HG02840 (cell line): ENCODE results near the gene EIF4G3.
"Not testable (repeated sequence)": the region's sequence is repeated elsewhere in the genome, so short reads cannot be mapped to it uniquely, and the experiment has no call there.

Experiments
- ATAC-seq: cut with Tn5 transposase; IDR thresholded peaks from one replicate; pipeline ENCODE4 v1.9.1; 2021; ENCODE audit warnings: mild to moderate bottlenecking, moderate library complexity, moderate number of reproducible peaks; ENCODE audit not compliant: unreplicated experiment, low FRiP score

Gene EIF4G3

GRCh38 chr1:21117159-21117558, 59.5 kb downstream of the EIF4G3 start:
- ATAC-seq, result no peak

DNA sequence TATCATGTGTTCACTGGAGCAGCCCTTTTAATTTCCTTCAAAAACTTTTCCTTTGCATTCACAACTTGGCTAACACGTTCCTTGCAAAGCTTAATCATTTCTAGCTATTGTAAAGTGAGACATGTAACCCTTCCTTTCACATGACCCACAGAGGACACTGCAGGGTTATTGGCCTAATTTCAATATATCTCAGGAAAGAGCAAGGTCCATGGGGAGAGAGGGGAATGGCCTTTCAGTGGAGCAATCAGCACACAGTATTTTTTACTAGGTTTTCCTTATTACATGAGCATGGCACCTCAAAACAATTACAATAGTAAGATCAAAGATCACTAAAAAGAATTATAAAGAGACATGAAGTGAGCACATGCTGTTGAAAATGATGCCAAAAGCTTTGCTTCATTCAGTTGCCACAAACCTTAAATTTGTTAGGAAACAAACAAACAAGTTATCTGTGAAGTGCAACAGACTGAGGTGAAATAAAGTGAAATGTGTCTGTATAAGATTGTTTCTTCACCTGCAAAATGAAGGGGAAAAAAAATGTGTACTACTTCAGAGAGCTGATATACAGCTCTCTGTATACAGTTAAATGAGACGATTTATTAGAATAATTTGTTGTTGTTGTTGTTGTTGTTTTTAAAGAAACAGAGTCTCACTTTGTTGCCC, 61.5 kb downstream of the EIF4G3 start:
- ATAC-seq, result no peak

GRCh38 chr1:21114431-21114830, 62.3 kb downstream of the EIF4G3 start:
- ATAC-seq, result no peak

GRCh38 chr1:21110163-21110562, 66.5 kb downstream of the EIF4G3 start:
- ATAC-seq, result no peak

DNA sequence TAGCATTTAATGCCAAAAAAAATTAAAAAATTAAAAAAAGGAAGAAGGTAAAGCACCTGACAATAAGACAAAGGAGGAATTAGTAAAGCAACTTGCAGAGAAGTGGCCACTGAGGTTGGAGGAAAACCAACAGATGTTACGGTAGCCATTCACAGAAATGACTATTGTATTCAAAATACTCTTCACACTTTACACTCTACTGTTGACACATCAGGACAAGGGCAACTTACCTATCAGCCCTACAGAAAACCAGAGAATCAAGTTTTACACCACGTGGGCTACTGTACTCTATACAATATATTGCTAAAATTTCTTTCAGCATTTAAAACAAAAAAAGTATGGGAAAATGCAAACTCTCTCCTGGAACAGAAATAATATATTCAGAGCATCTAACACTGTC, 70.0 kb downstream of the EIF4G3 start:
- no peak for ATAC-seq

DNA sequence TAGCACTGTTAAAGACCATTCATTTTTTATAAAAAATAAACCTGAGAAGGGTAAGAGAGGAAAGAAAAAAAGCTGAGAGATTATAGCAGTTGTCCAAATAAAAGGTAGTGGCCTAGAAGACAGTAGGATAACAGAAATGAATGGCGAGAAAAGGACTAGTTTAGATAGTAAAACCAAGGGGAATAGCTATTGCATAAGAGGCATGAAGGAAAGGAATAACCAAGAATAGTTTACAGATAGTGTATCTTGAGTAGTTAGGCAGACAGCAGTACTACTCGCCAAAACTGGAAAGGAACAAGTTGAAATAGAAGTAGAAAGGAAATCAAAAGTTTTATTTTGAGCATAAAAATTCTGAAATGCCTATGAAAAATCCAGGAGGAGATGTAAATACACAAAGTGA, 70.5 kb downstream of the EIF4G3 start:
- ATAC-seq, result no peak

DNA sequence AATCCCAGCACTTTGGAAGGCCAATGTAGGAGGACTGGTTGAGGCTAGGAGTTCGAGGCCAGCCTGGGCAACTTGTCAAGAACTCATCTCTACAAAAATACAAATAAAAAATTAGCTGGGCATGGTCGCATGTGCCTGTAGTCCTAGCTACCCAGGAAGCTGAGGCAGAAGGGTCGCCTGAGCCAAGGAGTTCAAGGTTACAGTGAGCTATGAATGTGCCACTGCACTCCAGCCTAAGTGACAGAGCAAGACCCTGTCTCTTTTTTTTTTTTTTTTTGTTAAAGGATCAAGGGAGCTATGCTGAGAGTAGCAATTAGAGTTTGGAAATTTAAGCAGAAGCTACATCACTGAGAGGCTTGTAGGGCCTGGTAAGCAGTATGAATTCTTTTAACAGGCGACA, 70.9 kb downstream of the EIF4G3 start:
- no peak for ATAC-seq

GRCh38 chr1:21104683-21105082, 72.0 kb downstream of the EIF4G3 start:
- ATAC-seq, result no peak

GRCh38 chr1:21100481-21100921, 76.2 kb downstream of the EIF4G3 start:
- no peak for ATAC-seq

DNA sequence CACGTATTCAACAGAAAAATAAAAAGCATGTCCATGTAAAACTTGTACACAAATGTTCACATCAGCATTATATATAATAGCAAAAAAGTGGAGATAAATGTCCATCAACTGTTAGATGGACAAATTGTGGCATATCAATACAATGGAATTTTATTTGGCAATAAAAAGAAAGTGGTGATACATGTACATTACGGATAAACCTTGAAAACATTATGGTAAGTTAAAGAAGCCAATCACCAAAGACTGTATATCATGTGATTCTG, 76.9 kb downstream of the EIF4G3 start:
- no peak for ATAC-seq

DNA sequence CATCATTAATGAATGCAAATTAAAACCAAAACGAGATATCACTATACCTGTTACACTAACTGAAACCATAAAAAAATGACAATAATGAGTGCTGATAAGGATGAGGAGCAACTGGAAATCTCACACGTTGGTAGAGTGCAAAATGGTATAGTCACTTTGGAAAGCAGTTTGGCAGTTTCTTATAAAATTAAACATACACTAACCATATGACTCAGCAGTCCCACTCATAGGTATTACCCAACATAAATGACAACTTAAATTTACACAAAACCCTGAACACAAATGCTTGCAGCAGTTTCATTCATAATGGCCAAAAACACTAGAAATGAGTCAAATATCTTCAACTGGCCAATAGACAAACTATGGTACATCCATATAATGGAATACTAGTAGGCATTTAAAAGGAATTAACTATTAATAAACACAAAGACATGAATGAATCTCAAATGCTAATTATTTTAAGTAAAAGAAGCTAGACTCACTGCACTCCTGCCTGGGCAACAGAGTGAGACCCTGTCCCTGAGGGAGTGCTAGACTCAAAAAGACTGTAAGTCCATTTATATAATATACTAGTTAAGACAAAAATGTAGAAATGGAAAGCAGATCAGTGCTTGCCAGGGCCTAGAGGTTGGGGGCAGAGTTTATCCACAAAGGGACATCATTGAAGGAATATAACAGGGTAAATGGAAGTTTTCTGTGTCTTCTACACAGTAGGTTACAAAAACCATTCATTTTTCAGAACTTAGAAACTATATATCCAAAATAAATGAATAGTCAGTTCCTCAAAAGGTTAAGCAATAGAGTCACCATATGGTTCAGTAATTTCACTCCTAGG, 77.4 kb downstream of the EIF4G3 start:
- ATAC-seq, result no peak

DNA sequence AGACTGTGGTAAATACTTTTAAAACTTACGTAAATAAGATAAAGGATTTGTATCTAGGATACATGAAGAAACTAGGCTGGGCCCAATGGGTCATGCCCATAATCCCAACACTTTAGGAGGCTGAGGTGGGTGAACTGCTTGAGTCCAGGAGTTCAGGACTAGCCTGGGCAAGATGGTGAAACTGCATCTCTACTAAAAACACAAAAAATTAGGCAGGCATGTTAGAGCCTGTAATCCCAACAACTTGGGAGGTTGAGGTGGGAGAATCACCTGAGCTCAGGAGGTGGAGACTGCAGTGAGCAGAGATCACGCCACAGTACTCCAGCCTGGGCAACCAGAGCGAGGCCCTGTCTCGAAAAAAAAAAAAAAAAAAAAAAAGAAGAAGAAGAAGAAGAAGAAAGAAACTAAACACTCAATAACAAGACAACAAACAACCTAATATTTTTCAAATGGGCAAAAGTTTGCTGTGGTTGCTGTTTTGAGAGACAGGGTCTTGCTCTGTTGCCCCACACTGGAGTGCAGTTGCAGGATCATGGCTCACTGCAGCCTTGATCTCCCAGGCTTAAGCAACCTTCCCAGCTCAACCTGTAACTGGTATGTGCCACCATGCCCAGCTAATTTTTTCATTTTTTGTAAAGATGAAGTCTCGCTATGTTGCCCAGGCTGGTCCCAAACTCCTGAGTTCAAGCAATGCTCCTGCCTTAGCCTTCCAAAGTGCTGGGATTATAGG, 78.3 kb downstream of the EIF4G3 start:
- ATAC-seq, result no peak

DNA sequence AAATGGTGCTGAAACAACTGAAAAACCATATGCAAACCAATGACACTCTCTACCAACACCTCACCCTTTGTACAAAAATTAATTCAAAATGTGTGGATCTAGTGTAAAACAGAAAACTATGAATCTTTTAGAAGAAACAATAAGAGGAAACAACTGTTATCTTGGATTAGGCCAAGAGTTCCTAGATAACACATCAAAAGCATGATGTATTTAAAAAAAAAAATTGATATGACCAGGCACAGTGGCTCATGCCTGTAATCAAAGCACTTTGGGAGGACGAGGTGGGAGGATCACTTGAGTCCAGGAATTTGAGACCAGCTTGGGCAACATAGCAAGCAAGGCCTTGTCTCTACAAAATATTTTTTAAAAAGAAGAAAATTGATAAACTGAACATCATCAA, 79.0 kb downstream of the EIF4G3 start:
- no peak for ATAC-seq

DNA sequence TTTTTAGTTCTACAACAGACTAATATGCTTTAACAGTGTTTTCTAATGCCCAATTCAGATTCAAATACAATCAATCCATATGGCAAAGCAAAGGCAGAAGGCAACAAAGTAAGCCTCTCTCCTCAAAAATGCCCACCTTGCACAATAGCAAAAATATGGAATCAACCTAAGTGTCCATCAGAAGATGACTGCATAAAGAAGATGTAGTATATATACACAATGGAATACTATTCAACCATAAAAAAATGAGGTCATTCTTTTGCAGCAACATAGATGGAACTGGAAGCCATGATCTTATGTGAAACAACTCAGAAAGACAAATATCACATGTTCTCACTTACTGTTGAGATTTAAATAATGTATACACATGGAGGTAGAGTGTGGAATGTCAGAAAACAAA, 80.7 kb downstream of the EIF4G3 start:
- ATAC-seq, result no peak

DNA sequence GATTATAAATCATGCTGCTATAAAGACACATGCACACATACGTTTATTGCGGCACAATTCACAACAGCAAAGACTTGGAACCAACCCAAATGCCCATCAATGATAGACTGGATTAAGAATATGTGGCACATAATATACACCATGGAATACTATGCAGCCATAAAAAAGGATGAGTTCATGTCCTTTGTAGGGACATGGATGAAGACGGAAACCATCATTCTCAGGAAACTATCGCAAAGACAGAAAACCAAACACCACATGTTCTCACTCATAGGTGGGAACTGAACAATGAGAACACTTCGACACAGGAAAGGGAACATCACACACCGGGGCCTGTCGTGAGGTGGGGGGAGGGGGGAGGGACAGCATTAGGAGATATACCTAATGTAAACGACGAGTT, 82.4 kb downstream of the EIF4G3 start:
- not testable (repeated sequence) for ATAC-seq

- ATAC-seq, result not testable (repeated sequence)
These were observed 83.3 kb downstream of the EIF4G3 start for GRCh38 chr1:21093271-21093958.

DNA sequence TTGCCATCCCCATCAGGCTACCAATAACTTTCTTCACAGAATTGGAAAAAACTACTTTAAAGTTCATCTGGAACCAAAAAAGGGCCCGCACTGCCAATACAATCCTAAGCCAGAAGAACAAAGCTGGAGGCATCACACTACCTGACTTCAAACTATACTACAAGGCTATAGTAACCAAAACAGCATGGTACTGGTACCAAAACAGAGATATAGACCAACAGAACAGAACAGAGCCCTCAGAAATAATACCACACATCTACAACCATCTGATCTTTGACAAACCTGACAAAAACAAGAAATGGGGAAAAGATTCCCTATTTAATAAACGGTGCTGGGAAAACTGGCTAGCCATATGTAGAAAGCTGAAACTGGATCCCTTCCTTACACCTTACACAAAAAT, 84.2 kb downstream of the EIF4G3 start:
- not testable (repeated sequence) for ATAC-seq

- not testable (repeated sequence) for ATAC-seq
These were observed 85.5 kb downstream of the EIF4G3 start for GRCh38 chr1:21091053-21091690.

DNA sequence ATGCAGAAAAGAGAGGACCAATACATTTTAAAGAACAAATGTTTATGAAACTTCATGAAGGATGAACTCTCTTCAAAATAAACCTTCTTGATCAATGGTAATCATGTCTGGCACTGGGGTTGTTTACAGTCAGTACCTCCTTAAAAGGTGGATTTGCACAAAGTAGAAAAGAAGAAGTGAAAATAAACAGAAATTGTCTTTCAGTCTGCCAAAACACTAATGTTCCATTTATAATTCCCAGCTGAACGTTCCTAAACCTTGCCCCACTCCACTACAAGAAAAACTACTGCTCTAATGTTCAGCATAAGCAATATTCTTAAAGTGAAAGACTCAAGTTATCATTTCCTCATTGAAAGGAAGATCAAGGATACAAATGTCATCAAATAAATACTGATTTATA, 86.2 kb downstream of the EIF4G3 start:
- no peak for ATAC-seq

DNA sequence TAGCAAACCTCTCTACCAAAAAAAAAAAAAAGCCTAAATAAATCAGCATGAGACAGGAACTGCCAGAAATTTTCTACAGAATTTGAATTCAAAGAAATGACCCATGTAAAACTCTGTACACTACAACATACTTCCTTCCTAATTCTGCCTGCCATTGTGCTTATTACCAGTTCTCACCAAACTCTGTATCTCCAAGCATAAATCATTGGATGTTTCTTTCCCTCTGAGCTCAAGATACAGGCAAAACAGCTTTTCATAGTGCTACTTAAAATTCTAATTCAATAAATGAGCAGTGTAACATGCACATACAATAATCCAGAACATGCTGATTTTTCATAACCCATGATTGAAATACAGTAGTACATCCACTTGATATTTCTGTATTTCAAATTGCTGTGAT, 87.0 kb downstream of the EIF4G3 start:
- no peak for ATAC-seq

- no peak for ATAC-seq
These were observed 87.4 kb downstream of the EIF4G3 start for GRCh38 chr1:21089299-21089698.
